ENCODE results near the gene YIF1A.
"Not testable (repeated sequence)": the region's sequence is repeated elsewhere in the genome, so short reads cannot be mapped to it uniquely, and the experiment has no call there.

GRCh38 chr11:66276619-66277018 lies 12.3 kb downstream of the YIF1A start:
- not testable (repeated sequence) for TF ChIP-seq CTCF (IDR thresholded peaks at IDR 0.05); ZFX (IDR thresholded peaks at IDR 0.05; ENCODE audit: borderline replicate concordance)
